ENCODE measurements around the gene CLCN6. TPM values are rescaled to one million over a fixed set of nuclear protein-coding genes. Genes with fewer than 3 reads are reported as not detected.

The CLCN6 gene
- polyA plus RNA-seq, 3 donors: 3.8 to 37.1 (median 4.2) TPM

DNA sequence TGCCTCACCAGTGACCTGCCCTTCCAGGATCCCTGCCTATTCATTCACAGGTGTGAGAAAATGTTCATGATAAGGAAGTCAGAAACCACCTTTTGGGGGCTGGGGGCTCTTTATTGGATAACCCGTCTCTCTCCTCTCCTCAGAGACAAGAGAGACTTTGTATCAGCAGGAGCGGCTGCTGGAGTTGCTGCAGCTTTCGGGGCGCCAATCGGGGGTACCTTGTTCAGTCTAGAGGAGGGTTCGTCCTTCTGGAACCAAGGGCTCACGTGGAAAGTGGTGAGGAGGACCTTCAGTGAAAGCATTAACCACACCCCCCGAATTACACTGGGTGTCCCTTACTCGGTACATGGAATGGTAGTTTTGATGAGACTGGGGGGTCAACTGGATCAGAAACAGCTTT lies 21.0 kb downstream of the CLCN6 start:
- H3K9me3 Mint-ChIP-seq: no peaks in the 10 kb centered on the region
- no peaks in the 10 kb centered on the region for H3K4me1 Mint-ChIP-seq
- H3K79me2 ChIP-seq (ENCODE audit: insufficient read depth, low read length): no peaks in the 10 kb centered on the region
- peak overlapping the region in 2 of 7 donors; percentile 25 to 32 for H3K27ac Mint-ChIP-seq
- peaks cover 2% of the 10 kb centered on the region for H4K20me1 ChIP-seq (ENCODE audit: insufficient read depth, low read length)
- WGBS (ENCODE audit: insufficient coverage): 80% methylated on average over 1 of the region's 9 CpGs
- no peaks in the 10 kb centered on the region for H3K4me1 ChIP-seq (ENCODE audit: control insufficient read depth in 1 of 2, insufficient read depth in 2 of 2, low read length in 2 of 2)
- peaks cover 0 to 3% (median 2%) of the 10 kb centered on the region in 3 donors for H3K27me3 Mint-ChIP-seq (ENCODE audit: low read depth in 3 of 3)
- H3K9me3 ChIP-seq (replicated peaks in 1 of 2; ENCODE audit: control insufficient read depth in 1 of 2, insufficient read depth in 1 of 2, low read length in 2 of 2): no peaks in the 10 kb centered on the region
- H3K9ac ChIP-seq (ENCODE audit: insufficient read depth, low read length, poor library complexity, severe bottlenecking): no peak overlapping the region
- no peak for DNase-seq
- intact Hi-C loops (cut with micrococcal nuclease): no loop called here
- no peak overlapping the region for H3K4me3 ChIP-seq (replicated peaks in 1 of 3; ENCODE audit: low read depth in 2 of 3, low read length in 3 of 3)
- peaks cover 83 to 91% of the 10 kb centered on the region in 2 donors for H3K36me3 Mint-ChIP-seq
- H3K36me3 ChIP-seq (replicated peaks in 1 of 2; ENCODE audit: control insufficient read depth in 1 of 2, insufficient read depth in 2 of 2, low read length in 2 of 2): peaks cover 93 to 99% of the 10 kb centered on the region in 2 donors
- H3K27ac ChIP-seq (ENCODE audit: low read depth in 1 of 2, low read length in 2 of 2): no peak overlapping the region
- no peak for TF ChIP-seq CTCF (IDR thresholded peaks at IDR 0.05)
- H3K4me2 ChIP-seq (replicated peaks; ENCODE audit: extremely low read depth, low read length, poor library complexity, severe bottlenecking): no peak overlapping the region
- no peak overlapping the region for H2AFZ ChIP-seq (ENCODE audit: insufficient read depth, low read depth, low read length, poor library complexity, severe bottlenecking)
- no peaks in the 10 kb centered on the region for H3K27me3 ChIP-seq (ENCODE audit: control insufficient read depth in 2 of 2, insufficient read depth in 2 of 2, low read length in 2 of 2)
- H3K4me3 Mint-ChIP-seq: no peak overlapping the region

- no peaks in the 10 kb centered on the region for H3K9me3 Mint-ChIP-seq
- Histone ChIP-seq H3K79me2 (ENCODE audit: insufficient read depth, low read length) (no peaks in the 10 kb centered on the region), H3K9ac (ENCODE audit: insufficient read depth, low read length, poor library complexity, severe bottlenecking) (no peak overlapping the region), H3K36me3 (replicated peaks in 1 of 2; ENCODE audit: control insufficient read depth in 1 of 2, insufficient read depth in 2 of 2, low read length in 2 of 2) (peaks cover 93 to 99% of the 10 kb centered on the region in 2 donors), H3K4me1 (ENCODE audit: control insufficient read depth in 1 of 2, insufficient read depth in 2 of 2, low read length in 2 of 2) (no peaks in the 10 kb centered on the region), H3K27ac (ENCODE audit: low read depth in 1 of 2, low read length in 2 of 2) (no peak overlapping the region), H3K4me2 (replicated peaks; ENCODE audit: extremely low read depth, low read length, poor library complexity, severe bottlenecking) (no peak overlapping the region), H3K9me3 (replicated peaks in 1 of 2; ENCODE audit: control insufficient read depth in 1 of 2, insufficient read depth in 1 of 2, low read length in 2 of 2) (no peaks in the 10 kb centered on the region), H3K27me3 (ENCODE audit: control insufficient read depth in 2 of 2, insufficient read depth in 2 of 2, low read length in 2 of 2) (no peaks in the 10 kb centered on the region), H2AFZ (ENCODE audit: insufficient read depth, low read depth, low read length, poor library complexity, severe bottlenecking) (no peak overlapping the region), H4K20me1 (ENCODE audit: insufficient read depth, low read length) (peaks cover 8% of the 10 kb centered on the region), H3K4me3 (replicated peaks in 1 of 3; ENCODE audit: low read depth in 2 of 3, low read length in 3 of 3) (no peak overlapping the region)
- intact Hi-C loops (cut with micrococcal nuclease): no loop called here
- H3K27me3 Mint-ChIP-seq (ENCODE audit: low read depth in 3 of 3): peaks cover 0 to 3% (median 2%) of the 10 kb centered on the region in 3 donors
- H3K4me1 Mint-ChIP-seq: no peaks in the 10 kb centered on the region
- peaks cover 87 to 89% of the 10 kb centered on the region in 2 donors for H3K36me3 Mint-ChIP-seq
- TF ChIP-seq CTCF (IDR thresholded peaks at IDR 0.05): no peak
- DNase-seq: no peak
- no peak overlapping the region for H3K4me3 Mint-ChIP-seq
- WGBS (ENCODE audit: insufficient coverage): 94% methylated on average over 19 of the region's 19 CpGs
- H3K27ac Mint-ChIP-seq: peak overlapping the region in 2 of 7 donors; percentile 69 to 80
Measured at GRCh38 chr1:11828511-11828910, 22.5 kb downstream of the CLCN6 start.

Data from CD14-positive monocyte (primary cell).